ENCODE measurements around the gene RSPH1.

Gene RSPH1

DNA sequence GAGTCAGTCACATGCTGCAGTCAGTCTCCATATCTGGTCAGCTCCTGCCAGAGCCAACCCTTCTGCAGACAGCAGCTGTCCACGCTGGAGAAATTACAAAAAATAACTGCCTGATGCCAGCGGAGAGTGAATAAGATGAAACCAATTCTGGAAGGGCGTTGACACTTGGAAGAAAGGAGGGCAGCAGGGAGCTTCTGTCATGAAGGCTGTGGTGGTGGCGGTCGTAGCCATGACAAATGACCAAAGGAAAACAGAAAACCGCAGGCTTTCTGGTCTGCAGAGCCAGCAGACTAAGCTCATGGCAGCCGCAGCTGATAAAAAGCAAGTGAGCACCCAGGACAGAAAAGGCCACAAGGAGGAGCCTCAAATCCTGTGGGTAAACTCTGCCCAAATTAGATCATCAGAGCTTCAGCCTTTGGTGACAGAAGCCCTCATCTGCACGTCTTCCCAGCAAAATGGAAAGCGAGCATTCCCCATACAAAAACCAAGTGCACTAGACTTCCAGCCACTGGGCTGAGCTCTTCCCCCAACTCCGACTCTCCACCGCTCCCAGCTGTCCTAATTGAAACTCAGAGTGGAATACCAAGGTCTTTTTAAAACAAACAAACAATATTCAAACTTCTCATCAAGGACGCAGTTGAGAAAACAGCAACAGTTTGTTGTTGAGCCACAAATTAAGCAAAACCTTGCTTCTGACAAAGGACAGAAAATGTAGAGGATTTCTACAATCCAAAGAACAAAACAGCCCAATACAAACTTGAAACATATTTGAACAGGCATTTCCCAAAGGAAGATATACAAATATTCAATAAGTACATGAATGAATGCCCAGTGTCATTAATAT, 28.7 kb downstream of the RSPH1 start:
- DNase-seq (ENCODE audit: low read depth in 2 of 2, low spot score in 1 of 2): no peak

DNA sequence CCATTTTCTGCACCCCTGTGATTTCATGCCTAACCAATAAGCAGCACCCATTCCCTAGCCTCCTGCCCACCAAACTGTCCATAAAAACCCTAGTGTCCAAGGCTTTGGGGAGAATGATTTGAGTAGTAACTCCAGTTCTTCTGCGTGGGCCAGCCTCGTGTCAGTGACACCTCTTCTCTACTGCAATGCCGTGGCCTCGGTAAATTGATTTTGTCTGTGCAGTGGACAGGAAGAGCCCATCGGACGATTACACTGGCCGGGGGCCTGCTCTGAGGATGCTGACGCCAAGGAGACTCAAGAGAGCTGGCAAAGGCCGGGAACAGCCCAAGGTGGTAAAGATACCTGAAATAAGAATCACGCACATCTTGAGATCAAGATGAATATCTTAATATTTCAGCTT, 29.3 kb downstream of the RSPH1 start:
- no peak for DNase-seq (ENCODE audit: low read depth in 2 of 2, low spot score in 1 of 2)

DNA sequence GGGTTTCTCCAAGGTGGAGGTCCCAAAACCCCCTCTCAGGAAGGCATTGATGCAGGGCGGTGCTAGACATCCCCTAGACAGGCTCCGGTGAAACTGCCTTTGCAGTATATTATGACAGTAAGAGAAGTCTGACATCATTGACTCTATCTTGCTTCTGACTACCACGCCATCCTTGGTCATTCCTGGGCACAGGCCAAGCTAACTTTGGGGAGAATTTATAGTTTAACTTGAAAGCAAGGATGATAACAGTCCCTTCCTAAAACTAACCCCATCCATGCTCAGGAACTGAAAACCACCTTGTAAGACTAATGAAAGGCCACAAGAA, 30.3 kb downstream of the RSPH1 start:
- no peak for DNase-seq (ENCODE audit: low read depth in 2 of 2, low spot score in 1 of 2)

DNA sequence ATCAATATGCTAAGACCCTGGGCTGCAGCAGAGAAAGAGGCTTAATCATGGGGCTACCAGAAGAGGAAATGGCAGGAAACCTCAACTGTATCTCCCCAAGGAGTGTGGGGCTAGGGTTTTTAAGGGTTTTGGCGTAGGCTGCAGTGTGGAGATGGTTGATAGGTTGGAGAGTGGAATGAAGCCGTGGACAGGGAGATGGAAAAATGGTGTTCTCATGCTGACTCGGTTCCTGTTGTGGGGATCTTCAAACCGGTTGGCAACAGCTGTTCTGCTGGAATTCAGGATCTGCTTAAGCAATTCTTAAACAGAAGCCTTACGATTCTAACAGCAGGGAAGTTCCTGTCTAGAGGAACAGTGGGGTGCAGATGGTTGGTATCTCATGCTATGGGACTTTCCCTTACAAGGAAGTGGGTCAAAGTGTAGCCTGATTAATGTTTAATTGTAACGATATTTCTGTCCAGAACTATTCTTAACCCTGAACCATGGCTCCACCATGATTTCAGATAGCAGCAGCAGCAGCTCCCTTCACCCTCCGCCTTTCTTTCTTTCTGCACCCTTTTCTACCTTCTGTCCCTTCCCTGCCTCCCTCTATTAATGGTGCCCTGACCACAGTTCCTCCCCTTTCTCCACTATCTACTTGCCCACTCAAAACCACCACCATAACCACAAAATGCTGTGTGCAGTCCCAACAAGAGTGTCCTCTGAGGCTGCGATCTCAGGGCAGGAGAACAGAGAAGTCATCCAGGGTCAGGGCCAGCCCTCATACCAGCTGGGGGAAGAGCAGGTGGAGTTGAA, 30.8 kb downstream of the RSPH1 start:
- no peak for DNase-seq (ENCODE audit: low read depth in 2 of 2, low spot score in 1 of 2)

DNA sequence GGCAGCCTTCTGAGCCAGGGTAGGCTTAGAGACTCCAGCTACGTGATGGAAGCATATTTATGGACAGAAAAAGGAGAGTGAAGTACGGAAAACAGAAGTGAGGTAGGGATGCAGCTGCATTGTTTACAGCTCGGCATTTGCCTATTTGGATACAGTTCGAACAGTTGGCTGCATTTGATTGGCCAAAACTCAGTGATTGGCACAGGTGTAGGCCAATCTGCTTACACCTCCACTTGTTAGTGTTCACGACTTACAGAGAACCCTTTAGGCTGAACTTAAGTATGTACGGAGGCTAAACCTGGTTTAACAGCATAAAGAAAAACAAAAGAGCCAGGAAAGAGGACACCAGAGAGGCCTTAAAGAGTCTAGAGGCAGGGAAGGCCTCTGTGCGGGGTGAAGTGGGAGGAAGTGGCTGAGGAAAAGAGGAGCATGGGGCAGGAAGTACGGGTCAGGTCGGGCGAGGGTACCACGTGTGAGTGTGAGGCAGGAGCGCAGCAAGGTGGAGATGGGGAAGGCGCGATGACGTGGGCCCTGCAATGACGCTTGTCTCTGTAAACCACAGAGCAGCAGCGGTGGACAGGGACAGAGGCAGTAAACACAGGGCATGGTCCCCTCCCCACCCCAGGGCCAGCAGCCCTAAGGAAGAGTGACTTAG, 32.0 kb downstream of the RSPH1 start:
- DNase-seq (ENCODE audit: low read depth in 2 of 2, low spot score in 1 of 2): peak; percentile 30 to 38

DNA sequence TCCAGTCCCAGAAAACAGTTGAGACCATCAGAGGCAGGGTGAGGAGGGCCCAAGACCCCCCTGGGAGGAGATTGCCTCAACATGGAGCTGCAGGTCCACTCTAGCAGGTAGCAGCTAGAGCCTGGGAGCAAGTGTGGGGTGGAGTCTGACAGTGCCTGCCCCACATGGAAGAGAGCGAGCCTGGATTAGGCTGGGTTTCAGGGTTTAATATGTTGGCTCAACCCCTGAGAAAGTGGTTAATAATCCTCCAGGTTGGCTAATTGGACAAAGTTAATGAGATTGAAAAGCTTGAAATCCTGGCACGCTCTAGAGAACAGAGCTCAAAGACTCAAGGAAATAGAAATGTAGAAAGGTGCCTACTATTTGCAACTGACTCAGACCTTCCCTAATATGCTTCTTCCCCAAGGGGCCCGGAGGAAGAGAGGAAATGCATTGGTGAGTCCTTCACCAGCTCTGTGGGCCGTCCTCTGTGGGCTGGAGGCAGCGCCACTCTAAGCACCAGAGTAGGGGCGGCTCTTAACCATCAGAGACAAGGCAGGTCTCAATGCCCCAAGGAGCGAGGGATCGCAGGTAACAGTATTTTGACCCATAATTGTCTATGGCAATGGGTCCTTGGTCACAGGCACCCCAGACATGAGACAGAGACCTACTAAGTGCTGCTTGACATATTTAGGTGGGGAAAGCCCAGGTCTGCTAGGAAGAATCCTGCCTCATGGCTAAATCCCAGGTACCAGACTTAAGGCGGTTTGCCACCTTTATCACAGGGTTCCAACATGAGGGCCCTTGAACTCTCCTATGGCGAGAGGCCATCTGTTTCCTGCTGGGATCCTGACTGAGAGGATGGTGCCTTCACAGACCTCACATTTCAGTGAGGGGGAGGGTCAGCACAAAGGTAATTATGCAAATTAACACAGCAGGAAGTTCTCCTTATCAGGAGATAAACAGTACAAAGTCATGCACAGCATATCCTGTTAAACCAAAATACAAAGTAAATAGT, 33.8 kb downstream of the RSPH1 start:
- no peak for DNase-seq (ENCODE audit: low read depth in 2 of 2, low spot score in 1 of 2)

DNA sequence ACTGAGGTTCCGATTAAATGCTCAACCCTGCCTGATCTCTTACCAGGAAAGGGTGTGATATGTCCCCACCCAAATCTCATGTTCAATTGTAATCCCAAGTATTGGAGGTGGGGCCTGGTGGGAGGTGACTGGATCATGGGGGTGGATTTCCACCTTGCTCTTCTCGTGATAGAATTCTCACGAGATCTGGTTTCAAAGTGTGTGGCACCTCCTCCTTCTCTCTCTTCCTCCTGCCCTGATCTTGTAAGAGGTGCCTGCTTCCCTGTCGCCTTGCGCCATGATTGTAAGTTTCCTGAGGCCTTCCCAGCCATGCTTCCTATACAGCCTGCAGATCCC, 34.9 kb downstream of the RSPH1 start:
- DNase-seq (ENCODE audit: low read depth in 2 of 2, low spot score in 1 of 2): no peak

DNA sequence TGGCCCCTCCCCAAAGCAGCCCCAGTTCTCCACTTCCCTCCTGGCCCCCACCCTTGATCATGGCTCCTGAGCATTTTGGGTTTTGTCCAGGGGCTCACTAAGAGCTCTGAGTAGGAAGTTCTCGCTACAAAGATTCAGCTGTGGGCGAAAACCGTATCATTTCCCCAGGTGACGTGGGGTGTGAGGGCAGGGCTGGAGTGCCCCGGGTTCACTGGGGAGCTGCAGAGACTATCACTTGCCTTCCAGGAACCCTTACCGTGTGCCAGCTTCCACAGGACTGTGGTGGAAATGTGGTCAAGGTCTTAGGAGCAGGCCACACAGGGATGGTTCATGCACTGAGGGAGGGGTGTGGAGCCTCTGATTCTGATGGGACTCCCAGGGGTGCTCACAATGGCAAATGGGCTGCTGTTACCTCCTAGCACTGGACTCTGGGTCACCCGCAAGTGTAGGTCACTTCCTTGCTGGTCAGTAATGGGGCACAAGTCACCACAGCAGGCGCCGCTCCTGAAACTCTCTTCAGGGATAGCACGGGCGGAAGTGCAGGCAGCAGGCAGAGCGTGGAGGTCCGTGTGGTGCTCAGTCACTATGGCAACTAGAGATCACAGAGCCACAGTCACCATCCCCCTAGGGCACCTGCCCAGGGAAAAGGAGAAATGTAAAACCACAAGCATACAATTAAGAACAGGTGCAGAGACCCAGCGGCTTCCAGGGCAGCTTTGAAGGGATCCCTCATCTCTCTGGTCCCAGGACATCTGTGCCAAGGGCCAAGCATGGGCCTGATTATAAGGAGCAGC, 35.4 kb downstream of the RSPH1 start:
- no peak for DNase-seq (ENCODE audit: low read depth in 2 of 2, low spot score in 1 of 2)

DNA sequence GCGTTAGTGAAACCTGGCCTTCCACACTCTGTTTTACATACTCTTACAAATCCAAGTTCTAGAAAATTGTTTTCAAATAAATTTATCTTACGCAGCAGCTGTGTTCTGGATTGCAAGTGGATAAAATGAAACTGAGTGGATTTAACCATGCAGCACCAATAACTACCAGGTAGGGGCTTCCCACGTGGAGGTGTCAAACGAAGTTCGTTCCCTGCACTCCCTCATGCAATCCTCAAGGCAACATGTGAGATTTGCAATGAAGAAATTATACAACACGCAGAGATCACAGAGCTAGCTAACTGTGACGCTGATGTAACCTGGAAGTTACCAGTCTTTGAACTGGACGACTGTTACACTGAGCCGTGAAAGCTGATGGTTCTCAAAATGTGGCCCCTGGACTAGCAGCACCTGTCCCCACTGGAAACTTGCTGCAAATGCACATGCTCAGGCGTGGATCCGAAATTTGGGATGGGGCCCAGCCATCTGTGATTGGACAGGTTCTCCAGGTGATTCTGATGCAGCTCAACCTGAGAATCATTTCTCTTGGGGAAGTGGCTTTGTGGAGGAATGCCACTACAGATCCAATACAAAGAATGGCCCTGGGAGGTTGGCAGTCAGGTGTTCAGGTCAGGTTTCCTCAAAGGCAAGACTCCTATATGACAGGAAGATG, 36.3 kb downstream of the RSPH1 start:
- DNase-seq (ENCODE audit: low read depth in 2 of 2, low spot score in 1 of 2): no peak

DNA sequence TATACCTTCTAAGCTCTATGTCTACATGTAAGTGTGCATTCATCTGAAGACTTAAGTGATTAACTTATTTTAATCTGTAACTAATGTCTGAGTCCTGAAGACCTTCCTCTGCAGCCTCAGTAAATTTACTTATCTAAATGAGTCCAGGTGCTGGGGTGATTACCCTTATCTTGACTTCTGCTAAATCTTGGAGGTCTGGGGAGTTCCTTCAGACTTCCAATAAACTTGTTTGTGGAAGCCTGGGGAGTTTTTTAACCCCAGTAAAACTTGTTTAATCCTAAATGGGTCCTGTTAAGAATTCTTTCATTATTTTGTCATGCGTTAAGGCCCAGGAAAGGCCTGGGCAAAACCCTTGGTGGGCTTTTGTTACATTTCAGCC, 37.0 kb downstream of the RSPH1 start:
- DNase-seq (ENCODE audit: low read depth in 2 of 2, low spot score in 1 of 2): no peak

DNA sequence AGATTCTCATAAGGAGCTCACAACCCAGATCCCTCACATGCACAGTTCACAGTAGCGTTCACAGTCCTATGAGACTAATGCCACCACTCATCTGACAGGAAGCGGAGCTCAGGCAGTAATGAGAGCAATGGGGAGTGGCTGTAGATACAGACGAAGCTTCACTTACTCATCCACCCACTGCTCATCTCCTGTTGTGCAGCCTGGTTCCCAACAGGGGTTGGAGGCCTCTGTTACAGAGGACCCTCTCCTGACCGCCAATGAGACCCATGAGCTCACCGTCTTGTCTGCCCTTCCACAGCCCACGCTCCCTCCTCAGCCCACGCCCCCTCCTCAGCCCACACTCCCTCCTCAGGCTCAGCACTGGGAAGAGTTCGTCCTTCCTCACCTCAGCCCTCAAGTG, 39.6 kb downstream of the RSPH1 start:
- DNase-seq (ENCODE audit: low read depth in 2 of 2, low spot score in 1 of 2): no peak

DNA sequence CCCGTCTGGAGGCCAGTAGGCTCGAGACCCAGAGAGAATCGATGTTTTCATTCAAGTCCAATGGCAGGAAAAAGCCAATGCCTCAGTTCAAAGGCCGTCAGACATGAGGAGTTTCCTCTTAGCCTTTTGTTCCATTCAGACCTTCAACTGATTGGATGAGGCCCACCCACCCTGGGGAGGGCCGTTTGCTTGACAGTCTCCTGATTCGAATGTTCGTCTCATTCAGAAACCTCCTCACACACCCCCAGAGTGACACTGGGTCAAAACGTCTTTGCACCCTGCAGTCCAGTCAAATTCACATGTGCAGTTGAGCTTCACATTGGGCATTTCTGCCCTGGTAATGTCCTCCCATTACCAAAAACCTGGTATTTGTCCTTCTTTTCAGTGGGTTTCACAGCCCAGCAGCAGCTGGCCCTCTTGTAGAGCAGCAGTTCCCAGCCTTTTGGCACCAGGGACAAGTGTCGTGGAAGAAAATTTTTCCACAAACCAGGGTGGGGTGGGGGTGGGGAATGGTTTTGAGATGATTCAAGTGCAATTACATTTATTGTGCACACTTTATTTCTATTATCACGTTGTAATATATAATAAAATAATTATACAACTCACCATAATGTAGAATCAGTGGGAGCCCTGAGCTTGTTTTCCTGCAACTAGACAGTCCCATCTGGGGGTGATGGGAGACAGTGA, 40.1 kb downstream of the RSPH1 start:
- DNase-seq (ENCODE audit: low read depth in 2 of 2, low spot score in 1 of 2): no peak

DNA sequence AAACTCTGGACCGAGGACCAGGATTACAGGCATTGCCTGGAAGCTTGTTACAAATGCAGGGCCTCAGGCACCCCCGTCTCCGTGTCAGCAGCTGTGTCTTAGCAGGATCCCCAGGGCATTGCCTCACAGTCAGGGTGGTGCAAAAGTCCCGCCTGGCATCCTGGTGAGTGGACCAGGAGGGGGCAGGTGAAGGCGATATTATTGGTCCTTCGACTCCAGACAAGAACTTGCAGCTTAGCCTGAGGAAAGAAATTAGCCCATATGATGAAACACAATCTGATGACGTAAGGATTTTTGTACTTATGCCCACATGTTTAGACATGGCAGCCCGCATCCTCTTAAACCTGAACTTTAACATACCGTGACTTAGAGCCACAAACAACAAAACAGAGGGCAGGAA, 40.8 kb downstream of the RSPH1 start:
- no peak for DNase-seq (ENCODE audit: low read depth in 2 of 2, low spot score in 1 of 2)

DNA sequence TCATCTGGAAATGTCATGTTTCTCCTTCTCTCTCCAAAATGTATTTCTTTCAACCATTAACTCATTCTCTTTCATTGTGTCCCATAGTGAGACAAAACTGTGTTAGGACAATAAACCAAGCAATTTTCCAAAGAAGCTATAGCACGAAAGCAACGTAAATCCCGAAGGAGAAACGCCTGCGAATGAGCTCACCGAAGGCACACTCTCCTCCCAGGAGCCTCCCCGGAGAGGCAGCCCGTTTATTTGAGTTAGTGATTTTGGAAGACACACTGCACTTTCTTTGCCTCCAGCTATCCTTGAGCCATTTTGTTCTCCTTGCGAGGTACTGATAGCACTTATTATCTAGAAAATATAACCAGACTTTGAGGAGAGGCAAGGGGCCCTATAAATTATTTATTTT, 41.2 kb downstream of the RSPH1 start:
- no peak for DNase-seq (ENCODE audit: low read depth in 2 of 2, low spot score in 1 of 2)

DNA sequence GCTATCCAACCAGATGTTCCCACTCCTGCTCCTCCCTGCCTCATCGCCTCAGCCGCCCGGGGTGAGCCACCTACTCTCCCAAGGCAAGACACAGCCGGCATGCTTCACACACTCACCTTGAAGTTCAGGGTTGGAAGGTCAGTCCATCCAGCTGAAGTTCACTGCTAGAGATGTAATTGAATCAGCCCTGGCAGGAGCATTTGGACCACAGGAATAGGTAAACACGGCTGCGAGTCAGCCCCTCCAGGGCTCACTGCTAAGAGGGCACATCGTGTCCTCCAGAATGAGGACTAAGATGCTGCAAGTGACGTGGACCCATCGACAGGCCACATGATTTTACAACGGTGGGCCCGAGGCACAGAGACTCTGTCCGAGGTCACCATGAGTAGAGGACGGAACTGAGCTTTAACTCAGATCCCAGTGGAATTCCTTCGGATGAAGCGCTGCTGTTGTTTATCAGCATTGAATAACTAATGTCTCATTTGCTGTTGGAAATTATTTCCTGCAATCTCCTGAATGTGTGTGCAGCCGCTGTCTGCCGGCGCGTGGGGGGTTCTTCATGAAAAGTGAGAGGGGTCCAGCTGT, 41.9 kb downstream of the RSPH1 start:
- DNase-seq (ENCODE audit: low read depth in 2 of 2, low spot score in 1 of 2): no peak

DNA sequence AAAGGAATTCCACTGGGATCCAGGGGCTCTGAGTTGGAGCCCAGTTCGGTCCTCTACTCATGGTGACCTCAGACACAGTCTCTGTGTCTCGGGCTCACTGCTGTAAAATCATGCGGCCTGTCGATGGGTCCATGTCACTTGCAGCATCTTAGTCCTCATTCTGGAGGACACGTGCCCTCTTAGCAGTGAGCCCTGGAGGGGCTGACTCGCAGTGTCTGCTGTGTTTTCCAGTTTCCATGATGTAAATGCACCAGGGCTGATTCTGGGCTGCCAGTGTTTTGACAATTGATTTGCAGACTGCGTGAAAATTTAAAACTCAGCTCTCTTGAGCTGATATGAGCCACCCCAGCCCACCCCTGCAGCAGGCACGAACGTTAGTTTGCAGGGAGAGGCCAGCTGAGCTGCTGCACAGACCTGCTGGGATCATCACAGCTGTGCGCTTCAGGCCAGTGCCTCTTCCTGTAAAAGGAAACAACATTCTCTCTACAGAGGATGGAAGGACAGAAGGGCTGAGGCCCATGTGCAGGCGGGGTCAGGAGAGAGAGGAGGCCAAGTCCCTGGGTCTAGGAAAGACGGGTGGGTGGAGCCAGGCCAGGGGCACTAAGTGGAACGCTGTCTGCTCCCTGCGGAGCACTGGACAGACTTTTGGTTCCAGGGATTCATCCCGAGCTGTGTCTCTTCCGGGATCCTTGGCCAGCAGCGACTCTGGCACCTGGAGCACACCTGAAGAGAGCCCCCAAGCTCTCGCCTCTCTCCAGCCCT, 42.6 kb downstream of the RSPH1 start:
- DNase-seq (ENCODE audit: low read depth in 2 of 2, low spot score in 1 of 2): no peak

DNA sequence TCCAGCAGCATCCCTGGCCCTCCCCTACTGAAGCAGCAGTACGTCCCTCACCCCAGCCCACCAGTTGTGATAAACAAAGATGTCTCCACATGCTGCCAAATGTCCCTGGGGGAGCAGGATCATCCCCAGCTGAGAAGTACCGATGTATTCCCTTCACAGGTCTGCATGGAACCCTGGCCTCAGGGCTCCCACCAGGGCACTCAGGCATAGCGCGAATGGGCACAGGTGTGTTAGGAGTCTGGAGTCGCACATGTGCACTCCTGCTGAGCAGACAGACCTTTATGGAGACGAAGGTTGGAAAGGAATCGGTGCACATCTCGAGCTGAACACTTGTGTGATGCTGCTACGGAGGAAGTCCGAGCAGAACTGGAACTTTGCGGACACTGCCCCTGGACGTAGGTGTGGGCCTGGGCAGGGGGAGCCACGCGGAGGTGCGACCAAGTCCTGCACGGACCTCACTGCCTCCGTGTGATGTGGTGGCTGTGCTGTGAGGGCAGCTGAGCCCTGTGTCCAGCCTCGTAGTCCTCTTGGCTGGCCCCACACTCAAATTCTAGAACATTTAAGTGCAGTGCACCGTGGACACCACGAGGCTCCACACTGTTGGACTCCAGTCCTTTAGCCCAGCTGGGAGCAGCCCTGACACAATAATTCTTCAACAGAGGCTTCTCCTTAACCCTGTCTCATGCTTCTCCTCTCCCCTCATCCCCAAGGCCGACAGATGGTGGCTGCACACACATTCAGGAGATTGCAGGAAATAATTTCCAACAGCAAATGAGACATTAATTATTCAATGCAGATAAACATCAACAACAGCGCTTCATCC, 43.4 kb downstream of the RSPH1 start:
- no peak for DNase-seq (ENCODE audit: low read depth in 2 of 2, low spot score in 1 of 2)

All from stimulated activated CD8-positive, alpha-beta memory T cell treated with anti-CD3 and anti-CD28 coated beads, Interleukin-4, amount 100 ng/mL, for 1 hour (primary cell).